Hepatocyte (in vitro differentiated cells): ENCODE measurements around the gene HBQ1. TPM values are rescaled to one million over a fixed set of nuclear protein-coding genes. Genes with fewer than 3 reads are reported as not detected.
"Not testable (repeated sequence)": the region's sequence is repeated elsewhere in the genome, so short reads cannot be mapped to it uniquely, and the experiment has no call there.

Source experiments
- DNase-seq: peaks from one replicate; pipeline ENCODE4 v3.0.0-alpha.2; 2016; ENCODE audit warnings: low spot score
- H2AFZ ChIP-seq: fragments of 200-600 bp; sonication (generic); 2 replicates; pipeline ENCODE4 v1.6.0; 2016; ENCODE audit warnings: antibody characterized with exemption, mild to moderate bottlenecking
- H3K27ac ChIP-seq: fragments of 200-600 bp; sonication (generic); 2 replicates; pipeline ENCODE4 v1.5.1; 2016; ENCODE audit warnings: mild to moderate bottlenecking
- H3K27me3 ChIP-seq: fragments of 200-600 bp; sonication (generic); 2 replicates; pipeline ENCODE4 v1.6.1; 2016
- H3K36me3 ChIP-seq: fragments of 200-600 bp; sonication (generic); replicated peaks from 2 replicates; pipeline ENCODE4 v1.5.1; 2016; ENCODE audit warnings: low read depth; ENCODE audit not compliant: insufficient read depth
- H3K4me1 ChIP-seq: fragments of 200-600 bp; sonication (generic); 2 replicates; pipeline ENCODE4 v1.5.1; 2016; ENCODE audit warnings: mild to moderate bottlenecking, moderate library complexity; ENCODE audit not compliant: insufficient read depth
- H3K4me2 ChIP-seq: fragments of 200-600 bp; sonication (generic); 2 replicates; pipeline ENCODE4 v1.6.0; 2016
- H3K4me3 ChIP-seq: fragments of 200-600 bp; sonication (generic); 2 replicates; pipeline ENCODE4 v1.5.1; 2016; ENCODE audit warnings: mild to moderate bottlenecking
- H3K79me2 ChIP-seq: fragments of 200-600 bp; sonication (generic); 2 replicates; pipeline ENCODE4 v1.6.0; 2017; ENCODE audit warnings: mild to moderate bottlenecking
- H3K9me2 ChIP-seq: fragments of 200-600 bp; sonication (generic); replicated peaks from 2 replicates; pipeline ENCODE4 v1.6.0; 2017; ENCODE audit warnings: mild to moderate bottlenecking; ENCODE audit not compliant: insufficient read depth
- H3K9me3 ChIP-seq: fragments of 200-600 bp; sonication (generic); 2 replicates; pipeline ENCODE4 v1.5.1; 2016; ENCODE audit warnings: low read depth, mild to moderate bottlenecking
- H4K20me1 ChIP-seq: fragments of 200-600 bp; sonication (generic); 2 replicates; pipeline ENCODE4 v1.6.0; 2016; ENCODE audit warnings: mild to moderate bottlenecking; ENCODE audit not compliant: insufficient read depth, poor library complexity, severe bottlenecking
- EZH2 ChIP-seq: fragments of 200-600 bp; sonication (generic); IDR thresholded peaks from 2 replicates; pipeline ENCODE4 v1.6.1; 2016; ENCODE audit warnings: antibody characterized with exemption, mild to moderate bottlenecking, borderline replicate concordance
- EZH2phosphoT487 ChIP-seq: fragments of 200-600 bp; sonication (generic); IDR thresholded peaks from one replicate; pipeline ENCODE4 v1.6.1; 2018; ENCODE audit warnings: antibody characterized with exemption, mild to moderate bottlenecking, low read depth, moderate library complexity; ENCODE audit not compliant: unreplicated experiment, severe bottlenecking
- WGBS: methylation state at CpG from one replicate; pipeline ENCODE4 v1.1.6; 2016; ENCODE audit warnings: low lambda C conversion rate; ENCODE audit errors: missing lambda C conversion rate; 5-methylcytosine and 5-hydroxymethylcytosine counted together
- polyA plus RNA-seq: library from polyadenylated mRNA; unstranded; fragments of >200 nt; fragmentation: Nextera tagmentation; extraction: Ambion mirVana; gene quantifications from 2 replicates; pipeline ENCODE4 v1.2.1, GENCODE V29; 2016
- total RNA-seq: library from RNA; depleted of rRNA; stranded (reverse); fragments of >200 nt; gene quantifications from 2 replicates; pipeline ENCODE4 v1.2.3, GENCODE V29; 2014
- TF ChIP-seq, protein P1 (sequence below): fragments of 200-600 bp; sonication (generic); IDR thresholded peaks from 2 replicates; pipeline ENCODE4 v1.5.1; 2016; ENCODE audit warnings: antibody characterized with exemption, mild to moderate bottlenecking; ENCODE audit not compliant: poor library complexity

Gene HBQ1
- total and polyA plus RNA-seq, 2 experiments from 2014 or later, result 0.30 TPM; not detected in 1

DNA sequence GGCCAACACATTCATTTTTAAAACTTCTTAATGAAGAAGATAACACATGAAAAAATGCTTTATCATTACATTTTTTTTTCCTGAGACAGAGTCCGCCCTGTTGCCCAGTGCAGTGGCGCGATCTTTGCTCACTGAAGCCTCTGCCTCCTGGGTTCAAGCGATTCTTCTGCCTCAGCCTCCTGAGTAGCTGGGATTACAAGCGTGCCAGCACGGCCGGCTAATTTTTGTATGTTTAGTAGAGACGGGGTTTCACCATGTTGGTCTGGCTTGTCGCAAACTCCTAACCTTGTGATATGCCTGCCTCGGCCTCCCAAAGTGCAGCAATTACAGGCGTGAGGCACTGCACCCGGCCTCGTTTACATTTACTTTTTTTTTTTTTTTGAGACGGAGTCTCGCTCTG lies 13.2 kb downstream of the HBQ1 start:
- no peak for TF ChIP-seq EZH2phosphoT487
- TF ChIP-seq, protein P1, sequence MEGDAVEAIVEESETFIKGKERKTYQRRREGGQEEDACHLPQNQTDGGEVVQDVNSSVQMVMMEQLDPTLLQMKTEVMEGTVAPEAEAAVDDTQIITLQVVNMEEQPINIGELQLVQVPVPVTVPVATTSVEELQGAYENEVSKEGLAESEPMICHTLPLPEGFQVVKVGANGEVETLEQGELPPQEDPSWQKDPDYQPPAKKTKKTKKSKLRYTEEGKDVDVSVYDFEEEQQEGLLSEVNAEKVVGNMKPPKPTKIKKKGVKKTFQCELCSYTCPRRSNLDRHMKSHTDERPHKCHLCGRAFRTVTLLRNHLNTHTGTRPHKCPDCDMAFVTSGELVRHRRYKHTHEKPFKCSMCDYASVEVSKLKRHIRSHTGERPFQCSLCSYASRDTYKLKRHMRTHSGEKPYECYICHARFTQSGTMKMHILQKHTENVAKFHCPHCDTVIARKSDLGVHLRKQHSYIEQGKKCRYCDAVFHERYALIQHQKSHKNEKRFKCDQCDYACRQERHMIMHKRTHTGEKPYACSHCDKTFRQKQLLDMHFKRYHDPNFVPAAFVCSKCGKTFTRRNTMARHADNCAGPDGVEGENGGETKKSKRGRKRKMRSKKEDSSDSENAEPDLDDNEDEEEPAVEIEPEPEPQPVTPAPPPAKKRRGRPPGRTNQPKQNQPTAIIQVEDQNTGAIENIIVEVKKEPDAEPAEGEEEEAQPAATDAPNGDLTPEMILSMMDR, result no peak
- TF ChIP-seq EZH2, result no peak
- Histone ChIP-seq H2AFZ (no peak overlapping the region), H3K79me2 (peaks cover 5% of the 10 kb centered on the region), H3K9me3 (no peaks in the 10 kb centered on the region), H3K4me3 (no peak overlapping the region), H3K27me3 (no peaks in the 10 kb centered on the region), H3K27ac (no peak overlapping the region), H3K36me3 (no peaks in the 10 kb centered on the region), H3K4me2 (no peak overlapping the region), H3K9me2 (no peaks in the 10 kb centered on the region), H3K4me1 (no peaks in the 10 kb centered on the region), H4K20me1 (peaks cover 10% of the 10 kb centered on the region)
- no peak for DNase-seq
- WGBS, result 96% methylated on average over 15 of the region's 15 CpGs

DNA sequence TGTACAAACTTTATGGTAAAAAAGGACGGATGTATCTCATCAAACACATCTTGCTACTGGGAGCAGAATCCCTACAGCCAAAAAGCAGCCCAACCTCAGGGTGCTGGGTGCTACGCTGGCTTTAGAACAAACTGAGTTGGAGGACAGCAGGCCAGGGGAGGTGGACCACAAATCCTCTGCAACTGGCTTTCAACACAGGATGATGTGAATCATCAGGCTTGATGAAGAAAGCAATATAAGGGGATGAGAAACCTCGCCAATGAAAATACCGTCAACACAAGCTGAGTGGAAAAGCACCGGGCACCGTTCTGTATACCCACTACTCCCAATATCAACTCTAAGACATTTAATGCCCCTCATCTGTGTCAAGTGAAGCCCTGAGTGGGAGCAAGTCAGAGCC lies 14.3 kb downstream of the HBQ1 start:
- 99% methylated on average over 6 of the region's 6 CpGs for WGBS
- Histone ChIP-seq H3K4me3 (no peak overlapping the region), H3K36me3 (no peaks in the 10 kb centered on the region), H3K9me2 (no peaks in the 10 kb centered on the region), H3K4me2 (no peak overlapping the region), H3K4me1 (no peaks in the 10 kb centered on the region), H2AFZ (no peak overlapping the region), H3K9me3 (no peaks in the 10 kb centered on the region), H3K27me3 (no peaks in the 10 kb centered on the region), H3K27ac (no peak overlapping the region), H3K79me2 (peaks cover 11% of the 10 kb centered on the region), H4K20me1 (peaks cover 10% of the 10 kb centered on the region)
- no peak for DNase-seq
- TF ChIP-seq EZH2phosphoT487 (no peak), EZH2 (no peak)
- TF ChIP-seq, protein P1, result no peak

- Histone ChIP-seq H2AFZ (no peak overlapping the region), H3K4me2 (no peak overlapping the region), H3K79me2 (peaks cover 18% of the 10 kb centered on the region), H3K4me1 (no peaks in the 10 kb centered on the region), H3K36me3 (peaks cover 2% of the 10 kb centered on the region), H3K27ac (peak overlapping the region; percentile 51), H3K9me2 (no peaks in the 10 kb centered on the region), H3K9me3 (no peaks in the 10 kb centered on the region), H3K4me3 (no peak overlapping the region), H3K27me3 (no peaks in the 10 kb centered on the region), H4K20me1 (peaks cover 5% of the 10 kb centered on the region)
- TF ChIP-seq, protein P1, result no peak
- TF ChIP-seq EZH2 (no peak), EZH2phosphoT487 (no peak)
- 81% methylated on average over 5 of the region's 5 CpGs for WGBS
- DNase-seq, result peak; percentile 46
These were observed 20.1 kb downstream of the HBQ1 start for GRCh38 chr16:200388-200787.

DNA sequence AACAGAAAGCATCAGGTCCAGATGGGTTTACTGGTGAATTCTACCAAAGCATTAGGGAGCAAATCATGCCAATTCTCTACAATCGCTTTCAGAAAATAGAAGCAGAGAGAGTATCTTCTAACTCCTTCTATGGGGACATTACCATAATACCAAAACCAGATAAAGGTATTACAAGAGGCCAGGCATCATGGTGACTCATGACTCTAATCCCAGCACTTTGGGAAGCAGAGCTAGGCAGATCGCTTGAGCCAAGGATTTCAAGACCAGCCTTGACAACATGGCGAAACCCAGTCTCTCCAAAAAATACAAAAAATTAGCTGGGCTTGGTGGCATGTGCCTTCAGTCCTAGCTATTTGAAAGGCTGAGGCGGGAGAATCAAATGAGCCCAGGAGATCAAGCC lies 23.0 kb downstream of the HBQ1 start:
- Histone ChIP-seq H2AFZ (no peak overlapping the region), H3K79me2 (peaks cover 22% of the 10 kb centered on the region), H3K27ac (no peak overlapping the region), H3K4me3 (no peak overlapping the region), H3K36me3 (peaks cover 2% of the 10 kb centered on the region), H3K27me3 (no peaks in the 10 kb centered on the region), H3K9me2 (no peaks in the 10 kb centered on the region), H4K20me1 (peaks cover 14% of the 10 kb centered on the region), H3K4me1 (no peaks in the 10 kb centered on the region), H3K9me3 (no peaks in the 10 kb centered on the region), H3K4me2 (no peak overlapping the region)
- TF ChIP-seq, protein P1, result no peak
- TF ChIP-seq EZH2phosphoT487, result no peak
- no peak for TF ChIP-seq EZH2
- WGBS, result 91% methylated on average over 4 of the region's 4 CpGs
- no peak for DNase-seq

GRCh38 chr16:204046-204445 lies 23.8 kb downstream of the HBQ1 start:
- not testable (repeated sequence) for H3K4me3 ChIP-seq, H3K27me3 ChIP-seq, H3K9me3 ChIP-seq, H3K9me2 ChIP-seq, DNase-seq, H2AFZ ChIP-seq, H3K27ac ChIP-seq, H3K4me2 ChIP-seq, H3K4me1 ChIP-seq, H3K36me3 ChIP-seq
- Histone ChIP-seq H3K79me2 (peaks cover 28% of the 10 kb centered on the region), H4K20me1 (peaks cover 21% of the 10 kb centered on the region)
- WGBS, result 96% methylated on average over 9 of the region's 9 CpGs
